ENCODE data around the gene MFN2. TPM values are rescaled to one million over a fixed set of nuclear protein-coding genes. Genes with fewer than 3 reads are reported as not detected.

Gene MFN2
- total and polyA plus RNA-seq, 2 of the 8 experiments (the other 6 are each of a cell fraction or from before 2014, with no cell fraction given): 34.0 to 62.5 TPM

- TF ChIP-seq CHD7 (IDR thresholded peaks at IDR 0.05; ENCODE audit: insufficient replicate concordance, low read length) (no peak), YY1 (IDR thresholded peaks at IDR 0.05; ENCODE audit: low read depth, low read length) (no peak), MAFK (IDR thresholded peaks at IDR 0.05; ENCODE audit: low read depth, low read length) (no peak), POU5F1 (IDR thresholded peaks at IDR 0.05; ENCODE audit: low read depth, low read length) (no peak), CHD1 (IDR thresholded peaks at IDR 0.05; ENCODE audit: low read depth, low read length) (no peak), HDAC6 (IDR thresholded peaks at IDR 0.05; ENCODE audit: low read depth, low read length) (no peak), SAP30 (IDR thresholded peaks at IDR 0.05; ENCODE audit: insufficient read depth, insufficient replicate concordance, low read length) (no peak), FOSL1 (IDR thresholded peaks at IDR 0.05; ENCODE audit: insufficient read depth, low read depth, low read length) (no peak), NRF1 (IDR thresholded peaks at IDR 0.05; ENCODE audit: low read depth, low read length) (no peak)
Measured at GRCh38 chr1:12026586-12026985, 46.3 kb downstream of the MFN2 start (continued).

Measured in H1 (cell line).